ENCODE measurements around the gene LUC7L.

GRCh38 chr16:165539-166374 lies 63.5 kb downstream of the LUC7L start, which contains the start of gene HBM:
- TF ChIP-seq CTCF (IDR thresholded peaks at IDR 0.05) (no peak), POLR2A (IDR thresholded peaks at IDR 0.05) (no peak)
